T-helper 1 cell treated with Interleukin-12 subunit alpha and Interleukin-12 subunit beta and Interleukin-4 antibody, amounts not matched to agents 30 ng/mL and 1 ng/mL, for 36 hours (primary cell): ENCODE measurements around the gene CEP162. TPM values are rescaled to one million over a fixed set of nuclear protein-coding genes. Genes with fewer than 3 reads are reported as not detected.
"Not testable (repeated sequence)": the region's sequence is repeated elsewhere in the genome, so short reads cannot be mapped to it uniquely, and the experiment has no call there.

Experiments
- intact Hi-C: fragments of 100-400 bp; cut with micrococcal nuclease; formaldehyde crosslinking; loops from one replicate; pipeline ENCODE4 v1.15.1; 2024
- total RNA-seq: library from RNA; stranded (reverse); gene quantifications from 2 replicates; pipeline ENCODE4 v1.2.3, GENCODE V29; 2022

Gene CEP162
- 9.7 and 11.2 TPM in 2 replicates for total RNA-seq

DNA sequence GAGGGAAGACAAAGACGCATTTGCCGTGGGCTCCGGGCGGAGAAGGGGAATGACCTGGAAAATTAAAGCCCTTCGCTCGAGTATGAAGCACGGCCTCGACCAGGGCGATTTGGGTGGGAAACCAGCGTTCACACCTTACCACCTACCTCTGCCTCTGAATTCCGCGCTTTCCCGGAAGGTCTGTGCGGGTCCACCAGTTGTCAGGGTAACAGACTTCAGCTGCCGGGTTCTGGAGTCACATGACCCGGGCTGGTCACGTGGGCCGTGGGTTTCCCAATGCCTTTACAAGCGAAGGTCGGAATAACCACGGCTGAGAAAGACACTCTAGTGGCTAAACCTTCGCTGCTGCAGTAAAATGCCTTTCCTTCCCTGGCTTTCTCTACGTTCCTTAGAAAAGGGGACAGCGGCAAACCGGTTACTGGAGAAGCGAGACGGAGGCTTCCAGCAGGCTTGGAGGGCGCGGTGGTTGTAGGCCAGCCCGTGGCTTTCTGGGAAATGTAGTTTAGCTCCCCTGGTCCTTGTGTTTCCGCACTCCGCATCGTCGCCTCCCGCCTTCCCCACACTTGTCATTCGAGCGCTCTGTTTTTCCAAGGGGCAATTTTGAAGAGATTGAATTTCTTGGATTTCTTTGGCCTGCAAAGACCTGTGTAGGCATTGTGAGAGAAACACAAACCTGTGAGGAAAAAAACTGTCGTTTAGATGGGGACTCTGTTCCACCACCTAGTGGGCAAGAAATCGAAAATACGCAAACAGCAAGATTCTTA is at the start of gene CEP162:
CEP162 (minus strand) TSS at position 210 of the 764 bp plus-strand sequence. CDS start 1,250 bp downstream, outside the sequence.
- intact Hi-C loops = loop anchor here (1.0 to 5.0 kb wide), 12 partner anchors 343 to 1981 kb away; partner anchors contain the start of genes CYB5R4, DOP1A, IBTK and PGM3

- intact Hi-C loops = no loop called here
Measured at GRCh38 chr6:84274856-84275255, 47.4 kb upstream of the CEP162 start.

GRCh38 chr6:84273048-84273809 is 45.8 kb upstream of the CEP162 start:
- intact Hi-C loops = no loop called here

DNA sequence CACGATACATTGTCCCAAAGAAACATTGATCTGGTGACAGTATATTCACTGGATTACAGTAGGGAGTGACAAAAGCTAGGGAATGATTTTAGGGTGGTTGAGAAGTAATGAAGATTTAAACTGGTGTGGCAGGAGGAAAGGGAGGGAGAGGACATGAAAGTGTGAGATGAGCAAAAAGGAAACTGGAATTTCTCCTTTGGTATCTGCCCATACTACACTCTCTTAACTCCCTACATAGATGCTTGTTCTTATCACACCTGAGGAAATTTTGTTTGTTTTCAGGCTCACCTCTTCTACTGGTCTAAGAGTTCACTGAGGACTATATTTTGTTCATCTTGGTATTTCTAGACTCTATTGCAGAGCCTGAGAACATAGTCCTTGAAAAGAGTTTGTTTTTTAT is 44.9 kb upstream of the CEP162 start:
- intact Hi-C loops = no loop called here

DNA sequence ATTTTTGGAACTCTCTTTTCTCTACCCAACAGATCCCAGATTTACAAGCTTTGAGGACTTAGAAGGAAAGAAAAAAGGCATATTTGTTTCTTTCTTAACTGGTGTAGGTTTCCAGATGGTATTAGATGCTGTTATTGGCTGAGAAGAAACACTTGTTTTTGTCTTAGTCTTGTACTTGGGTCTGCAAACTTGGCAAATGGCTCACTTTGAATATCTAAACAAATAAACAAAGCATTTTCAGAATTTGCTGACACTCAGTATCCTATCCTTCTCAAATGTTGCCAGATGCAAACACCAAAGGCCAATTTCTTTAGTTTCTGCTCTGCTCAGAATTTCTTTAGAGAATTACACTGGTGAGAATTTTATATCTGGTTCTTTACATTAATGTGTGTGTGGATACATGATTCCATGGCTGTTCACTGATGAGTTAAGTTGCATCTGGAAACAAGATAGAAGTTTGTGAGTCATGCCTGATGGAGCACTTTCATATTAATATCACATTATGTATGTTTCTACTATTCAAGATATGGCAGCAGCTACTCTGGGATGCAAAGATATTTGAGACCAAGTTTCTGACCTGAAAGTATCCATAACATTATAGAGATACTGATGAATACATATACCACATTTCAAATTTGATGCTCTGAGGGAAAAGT is 43.7 kb upstream of the CEP162 start:
- intact Hi-C loops = no loop called here

DNA sequence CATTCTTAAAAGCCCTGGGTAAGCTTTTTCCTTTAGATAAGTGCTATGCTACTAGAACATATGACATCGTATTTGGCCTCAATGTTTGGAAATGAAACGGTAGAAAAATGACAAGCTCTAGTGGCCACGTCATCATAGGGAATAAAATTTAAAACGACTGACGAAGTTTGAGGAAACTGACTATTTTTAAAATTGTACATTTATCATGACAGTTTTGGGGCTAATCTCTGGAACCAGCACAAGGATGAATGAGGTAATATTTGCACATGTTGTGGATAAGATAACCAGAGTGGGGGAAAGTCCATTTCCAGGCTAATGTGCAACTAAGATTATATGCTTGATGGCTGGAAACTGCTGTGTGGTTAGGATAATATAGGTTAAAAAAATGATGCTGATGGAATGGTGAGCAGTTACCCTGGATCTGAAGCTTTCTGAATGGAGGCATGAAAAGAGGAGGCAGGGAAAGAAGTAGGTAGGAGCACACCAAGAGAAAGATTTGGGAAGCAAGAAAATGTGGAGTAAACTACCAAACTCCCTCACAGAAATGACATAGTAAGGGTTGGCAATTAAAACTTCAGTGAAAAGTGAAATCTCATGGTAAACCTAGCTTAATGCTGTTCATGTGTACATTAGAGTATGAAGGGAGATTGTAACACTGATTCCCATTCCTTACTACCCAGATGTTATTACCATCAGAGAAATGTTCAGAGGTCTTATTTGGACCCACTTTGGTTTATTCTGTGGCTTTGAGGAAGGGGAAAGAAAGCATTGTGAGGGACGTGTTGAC is 42.7 kb upstream of the CEP162 start:
- intact Hi-C loops = no loop called here

DNA sequence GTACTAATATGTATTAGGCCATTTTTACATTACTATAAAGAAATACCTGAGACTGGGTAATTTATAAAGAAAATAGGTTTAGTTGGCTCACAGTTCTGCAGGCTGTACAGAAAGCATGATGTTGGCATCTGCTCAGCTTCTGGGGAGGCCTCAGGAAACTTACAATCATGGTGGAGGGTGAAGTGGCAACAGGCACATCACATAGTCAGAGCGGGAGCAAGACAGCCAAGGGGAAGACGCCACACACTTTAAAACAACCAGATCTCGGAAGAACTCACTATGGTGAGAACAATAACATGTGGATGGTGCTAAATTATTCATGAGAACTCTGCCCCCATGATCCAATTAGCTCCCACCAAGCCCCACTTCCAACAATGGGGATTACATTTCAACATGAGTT is 41.3 kb upstream of the CEP162 start:
- intact Hi-C loops = no loop called here

DNA sequence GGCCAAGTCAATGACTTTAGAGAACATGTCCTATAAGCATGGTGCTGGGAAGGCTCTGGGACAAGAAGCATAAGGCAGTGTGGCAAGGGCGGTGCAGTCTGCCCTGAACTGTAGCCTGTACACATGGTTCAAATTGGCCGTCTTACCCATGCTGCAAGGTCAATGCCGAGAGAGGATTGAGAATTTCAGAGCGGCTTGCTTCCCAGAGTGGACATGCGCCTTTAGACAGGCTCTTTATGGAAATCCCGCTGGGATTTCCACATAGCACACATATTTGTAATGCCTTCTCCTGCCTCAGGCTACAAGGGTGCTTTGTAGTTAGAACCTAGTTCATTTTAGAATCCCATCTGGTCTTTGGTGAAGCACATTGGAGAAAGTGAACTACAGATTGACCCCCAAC is 36.1 kb upstream of the CEP162 start:
- intact Hi-C loops = no loop called here

GRCh38 chr6:84260926-84261325 is 33.5 kb upstream of the CEP162 start:
- intact Hi-C loops = no loop called here

- intact Hi-C loops = no loop called here
Measured at GRCh38 chr6:84260196-84260595, 32.8 kb upstream of the CEP162 start.

DNA sequence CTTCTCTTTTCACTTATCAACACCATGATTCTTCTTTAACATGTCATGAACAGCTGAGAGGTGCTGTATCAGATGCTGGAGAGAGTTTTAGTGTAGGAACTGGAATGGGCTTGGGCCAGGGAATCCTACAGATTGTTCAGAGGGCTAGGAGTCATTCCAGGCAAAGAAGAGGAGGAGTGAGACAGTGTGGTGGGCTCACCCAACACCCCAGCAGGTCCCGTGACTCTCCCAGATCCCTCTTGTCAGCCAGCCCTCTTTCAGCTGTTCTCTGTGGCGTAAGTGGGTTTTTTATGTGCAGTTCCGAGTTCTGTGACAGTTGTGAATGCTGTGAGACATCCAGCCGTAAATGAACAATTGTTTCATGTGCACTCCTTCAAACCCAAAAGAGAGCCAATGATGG is 31.4 kb upstream of the CEP162 start:
- intact Hi-C loops = no loop called here

DNA sequence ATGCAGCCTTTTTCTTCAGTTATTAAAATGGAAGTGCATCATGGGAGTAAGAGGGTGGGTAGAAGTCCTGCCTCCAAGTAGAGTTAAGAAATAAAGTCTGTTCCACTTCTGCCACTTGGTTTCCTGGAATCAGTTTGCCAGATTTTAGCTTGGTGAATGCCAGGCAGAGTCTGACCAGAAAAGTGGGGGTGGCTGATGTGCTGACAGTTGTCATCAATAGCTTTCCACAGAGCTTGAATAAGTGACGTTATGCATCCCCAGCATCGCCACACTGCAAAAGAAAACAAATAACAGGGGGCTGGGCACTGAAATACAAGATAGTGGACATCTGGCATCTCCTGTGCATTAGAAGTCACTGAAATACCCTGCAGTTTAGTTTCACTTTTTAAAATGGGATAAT is 30.8 kb upstream of the CEP162 start:
- intact Hi-C loops = no loop called here

GRCh38 chr6:84255641-84256040 is 28.2 kb upstream of the CEP162 start:
- intact Hi-C loops = no loop called here

DNA sequence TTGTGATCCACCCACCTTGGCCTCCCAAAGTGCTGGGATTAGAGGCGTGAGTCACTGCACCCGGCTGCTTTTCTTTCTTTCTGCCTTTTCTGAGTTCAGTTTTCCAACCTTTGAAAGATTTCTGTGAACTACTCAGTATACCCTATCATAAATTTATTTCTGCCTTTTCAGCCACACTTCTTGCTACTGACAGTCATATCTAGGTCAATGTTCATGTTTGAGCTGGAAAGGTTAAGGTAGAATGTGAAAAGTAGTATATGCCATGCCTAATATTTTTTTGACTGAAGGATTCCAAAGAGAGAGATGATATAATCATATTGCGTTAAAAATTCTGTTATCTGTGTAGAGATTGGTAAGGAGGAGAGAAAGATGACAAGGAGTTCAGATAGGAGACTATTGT is 25.9 kb upstream of the CEP162 start:
- intact Hi-C loops = no loop called here

GRCh38 chr6:84251891-84252539 is 24.6 kb upstream of the CEP162 start:
- intact Hi-C loops = no loop called here

DNA sequence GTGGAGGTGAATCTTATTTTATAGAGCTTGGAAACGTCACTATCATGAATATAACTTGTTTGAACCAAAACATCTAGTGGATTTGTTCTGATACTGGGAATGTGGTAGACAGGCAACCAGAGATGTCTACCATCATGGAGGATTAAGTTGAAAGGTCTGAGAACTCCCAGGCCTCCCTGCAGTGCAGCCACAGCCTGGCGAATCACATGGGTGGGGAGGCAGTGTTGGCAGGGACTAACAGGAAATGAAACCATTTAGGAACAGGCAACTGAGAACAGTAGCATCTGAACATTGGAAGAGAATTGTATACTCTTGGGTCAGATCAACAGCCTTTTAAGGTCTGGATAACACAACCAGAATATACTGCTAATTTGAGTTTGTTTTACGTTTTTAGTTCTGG is 22.3 kb upstream of the CEP162 start:
- intact Hi-C loops = no loop called here

GRCh38 chr6:84244416-84245081 is 17.1 kb upstream of the CEP162 start:
- intact Hi-C loops = not testable (repeated sequence)

GRCh38 chr6:84243240-84243639 is 15.8 kb upstream of the CEP162 start:
- intact Hi-C loops = no loop called here

GRCh38 chr6:84242265-84242664 is 14.8 kb upstream of the CEP162 start:
- intact Hi-C loops = no loop called here

DNA sequence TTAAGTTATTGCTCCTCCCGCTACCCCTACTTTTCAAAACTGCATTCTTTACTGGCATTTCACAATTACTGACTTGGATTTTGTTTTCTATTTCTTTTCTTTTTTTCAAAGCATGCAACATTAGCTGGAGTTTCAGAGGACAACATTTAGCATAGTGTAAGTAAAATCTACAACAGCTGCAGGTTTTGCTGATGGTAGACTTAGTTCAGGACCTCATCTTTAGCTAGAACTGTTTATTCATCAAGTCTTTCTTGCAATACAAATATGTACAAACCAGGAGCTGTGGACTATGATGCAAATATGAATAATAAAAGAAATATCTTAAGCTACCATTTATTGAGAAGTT is 728 bp upstream of the CEP162 start:
- intact Hi-C loops = loop anchor here (1.0 to 5.0 kb wide), 7 partner anchors 344 to 1450 kb away; partner anchors contain the start of gene SNX14
